Breast epithelium (tissue), 3 donors: Measurements from ENCODE around the gene MIEN1.

Source experiments
- CTCF ChIP-seq, 3 donors: fragments of 450-650 bp; IDR thresholded peaks; one replicate each; pipeline ENCODE4 v1.5.1; 2016 to 2017; ENCODE audit warnings: antibody characterized with exemption in 3 of 3, mild to moderate bottlenecking in 3 of 3, moderate library complexity in 3 of 3
- POLR2AphosphoS5 ChIP-seq, 3 donors: sonication (generic); formaldehyde crosslinking; IDR thresholded peaks; one replicate each; pipeline ENCODE4 v1.6.1; 2017; ENCODE audit warnings: antibody characterized with exemption in 3 of 3

- TF ChIP-seq CTCF (IDR thresholded peaks at IDR 0.05), result no peak
- TF ChIP-seq POLR2AphosphoS5 (IDR thresholded peaks at IDR 0.05), result no peak
Observed at GRCh38 chr17:39750131-39751015, 20.0 kb upstream of the MIEN1 start.
